Progenitor cell of endocrine pancreas (in vitro differentiated cells): Measurements from ENCODE around the gene SNUPN. TPM values are rescaled to one million over a fixed set of nuclear protein-coding genes. Genes with fewer than 3 reads are reported as not detected.
A peak's percentile ranks its signal among the peaks of the same experiment; 100 is the strongest.
"Not testable (repeated sequence)": the region's sequence is repeated elsewhere in the genome, so short reads cannot be mapped to it uniquely, and the experiment has no call there.

ENCODE experiments used
- DNase-seq: peaks from one replicate; pipeline ENCODE4 v3.0.0; 2021; ENCODE audit warnings: low spot score; ENCODE audit not compliant: unreplicated experiment
- H3K27ac Mint-ChIP-seq: 2 replicates; pipeline ENCODE4 v1.8.0; 2021; ENCODE audit warnings: mild to moderate bottlenecking, moderate library complexity, mixed read lengths
- H3K27me3 Mint-ChIP-seq: 2 replicates; pipeline ENCODE4 v1.8.0; 2021; ENCODE audit warnings: mixed read lengths
- H3K36me3 Mint-ChIP-seq: 2 replicates; pipeline ENCODE4 v1.8.0; 2022; ENCODE audit warnings: mixed read lengths; ENCODE audit not compliant: insufficient read depth
- H3K4me1 Mint-ChIP-seq: 2 replicates; pipeline ENCODE4 v1.8.0; 2021; ENCODE audit warnings: low read depth, mixed read lengths
- H3K4me3 Mint-ChIP-seq: 2 replicates; pipeline ENCODE4 v1.8.0; 2021; ENCODE audit warnings: low read depth, mild to moderate bottlenecking, moderate library complexity, mixed read lengths
- H3K9me3 Mint-ChIP-seq: 2 replicates; pipeline ENCODE4 v1.8.0; 2021; ENCODE audit warnings: low read depth, mixed read lengths
- CTCF ChIP-seq: fragments of 200-600 bp; sonication (generic); IDR thresholded peaks from one replicate; pipeline ENCODE4 v1.5.0; 2021; ENCODE audit warnings: antibody characterized with exemption, mild to moderate bottlenecking; ENCODE audit not compliant: unreplicated experiment
- total RNA-seq: library from RNA; stranded (reverse); gene quantifications from 2 replicates; pipeline ENCODE4 v1.2.1, GENCODE V29; 2021

The SNUPN gene
- total RNA-seq, 1 donor from 2014 or later: 21.1 TPM

DNA sequence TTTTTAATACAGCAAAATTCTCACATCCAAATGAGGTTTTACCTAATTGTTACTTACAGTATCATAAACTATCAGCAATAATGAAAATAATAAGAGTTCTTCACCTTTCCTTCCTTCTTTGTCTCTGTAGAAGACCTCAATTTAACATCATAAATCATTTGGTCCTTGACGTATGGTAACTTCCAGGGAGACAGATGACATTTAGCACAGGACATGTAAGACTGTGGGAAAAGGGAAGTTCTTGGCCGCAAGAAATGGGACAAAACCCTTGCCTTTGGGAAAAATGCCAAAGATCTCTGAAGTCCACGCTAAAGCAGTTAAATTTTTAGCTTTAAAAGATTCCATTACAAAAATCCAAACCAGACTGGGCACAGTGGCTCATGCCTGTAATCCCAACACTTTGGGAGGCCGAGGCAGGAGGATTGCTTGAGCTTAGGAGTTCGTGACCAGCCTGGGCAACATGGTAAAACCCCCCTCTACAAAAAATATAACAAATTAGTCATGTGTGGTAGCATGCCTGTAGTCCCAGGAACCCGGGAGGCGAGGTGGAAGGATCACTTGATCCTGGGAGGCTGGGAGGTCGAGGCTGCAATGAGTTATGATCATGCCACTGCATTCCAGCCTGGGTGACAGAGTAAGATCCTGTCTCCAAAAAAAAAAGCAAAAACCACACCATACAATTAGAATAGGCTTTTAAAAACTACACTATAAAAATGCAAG lies 55.2 kb downstream of the SNUPN start:
- peaks cover 18% of the 10 kb centered on the region for H3K4me1 Mint-ChIP-seq
- no peak overlapping the region for H3K27ac Mint-ChIP-seq
- H3K9me3 Mint-ChIP-seq: no peaks in the 10 kb centered on the region
- DNase-seq: no peak
- H3K27me3 Mint-ChIP-seq: no peaks in the 10 kb centered on the region
- TF ChIP-seq CTCF: no peak
- peaks cover 7% of the 10 kb centered on the region for H3K36me3 Mint-ChIP-seq
- H3K4me3 Mint-ChIP-seq: no peak overlapping the region

DNA sequence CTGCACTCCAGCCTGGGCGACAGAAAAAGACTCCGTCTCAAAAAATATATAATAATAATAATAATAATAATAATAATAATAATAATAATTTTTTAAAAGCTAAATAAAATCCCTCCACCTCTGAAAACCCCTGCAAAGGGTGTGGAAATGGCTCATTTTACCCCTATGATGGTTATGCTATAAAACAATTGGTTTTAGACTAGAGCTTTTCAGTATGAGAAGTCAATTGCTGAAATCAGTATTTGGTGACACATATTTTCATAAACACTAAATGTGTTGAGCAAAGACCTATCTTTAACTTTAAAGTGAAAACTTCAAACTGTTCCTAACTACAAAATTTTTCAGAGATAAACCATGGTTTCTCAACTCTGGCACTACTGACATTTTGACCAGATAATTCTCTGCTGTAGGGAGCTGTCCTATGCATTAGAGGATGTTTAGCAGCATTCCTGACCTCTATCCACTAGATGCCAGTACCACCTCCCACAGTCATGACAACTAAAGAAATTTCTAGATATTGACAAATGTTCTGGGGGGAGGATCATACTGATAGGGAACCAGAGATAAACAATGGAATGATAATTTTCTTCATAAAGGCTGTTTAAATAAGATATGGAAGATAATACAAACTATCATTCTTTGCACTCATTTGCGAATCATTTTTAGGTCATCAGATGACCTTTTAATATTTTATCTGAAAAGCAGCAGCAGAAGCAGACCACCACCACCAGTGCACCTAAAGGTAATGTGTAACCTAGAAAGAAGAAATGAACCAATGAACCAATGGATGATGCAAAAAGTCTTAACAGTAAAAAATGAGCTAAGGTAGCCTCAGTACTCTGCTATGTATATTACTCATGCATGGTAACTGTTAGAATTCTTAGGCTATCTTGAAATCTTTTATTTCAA lies 60.2 kb downstream of the SNUPN start:
- Mint-ChIP-seq H3K4me1 (peaks cover 6% of the 10 kb centered on the region), H3K9me3 (no peaks in the 10 kb centered on the region), H3K4me3 (no peak overlapping the region), H3K27me3 (no peaks in the 10 kb centered on the region), H3K36me3 (peaks cover 9% of the 10 kb centered on the region), H3K27ac (no peak overlapping the region)
- no peak for DNase-seq
- TF ChIP-seq CTCF: no peak

DNA sequence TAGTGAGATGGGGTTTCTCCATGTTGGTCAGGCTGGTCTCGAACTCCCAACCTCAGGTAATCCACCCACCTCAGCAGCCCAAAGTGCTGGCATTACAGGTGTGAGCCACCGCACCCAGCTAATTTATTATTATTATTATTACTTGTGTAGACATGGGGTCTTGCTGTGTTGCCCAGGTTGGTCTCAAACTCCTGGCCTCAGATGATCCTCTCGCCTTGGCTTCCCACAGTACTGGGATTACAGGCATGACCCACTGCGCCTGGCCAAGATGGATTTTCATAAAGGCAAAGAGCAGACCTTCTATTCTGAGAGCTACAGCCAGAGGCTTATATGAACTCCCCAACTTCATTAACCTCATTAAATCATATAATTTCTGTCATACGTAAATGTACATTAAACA lies 63.6 kb downstream of the SNUPN start:
- peaks cover 12% of the 10 kb centered on the region for H3K36me3 Mint-ChIP-seq
- no peak overlapping the region for H3K4me3 Mint-ChIP-seq
- no peak overlapping the region for H3K27ac Mint-ChIP-seq
- no peaks in the 10 kb centered on the region for H3K9me3 Mint-ChIP-seq
- no peak for TF ChIP-seq CTCF
- no peaks in the 10 kb centered on the region for H3K27me3 Mint-ChIP-seq
- DNase-seq: no peak
- peaks cover 6% of the 10 kb centered on the region for H3K4me1 Mint-ChIP-seq

DNA sequence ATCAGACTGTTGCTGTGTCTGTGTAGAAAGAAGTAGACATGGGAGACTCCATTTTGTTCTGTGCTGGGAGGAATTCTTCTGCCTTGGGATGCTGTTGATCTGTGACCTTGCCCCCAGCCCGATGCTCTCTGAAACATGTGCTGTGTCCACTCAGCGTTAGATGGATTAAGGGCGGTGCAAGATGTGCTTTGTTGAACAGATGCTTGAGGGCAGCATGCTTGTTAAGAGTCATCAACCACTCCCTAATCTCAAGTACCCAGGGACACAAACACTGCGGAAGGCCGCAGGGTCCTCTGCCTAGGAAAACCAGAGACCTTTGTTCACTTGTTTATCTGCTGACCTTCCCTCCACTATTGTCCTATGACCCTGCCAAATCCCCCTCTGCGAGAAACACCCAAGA lies 66.2 kb downstream of the SNUPN start:
- not testable (repeated sequence) for DNase-seq, H3K9me3 Mint-ChIP-seq, H3K4me3 Mint-ChIP-seq, H3K4me1 Mint-ChIP-seq, H3K27me3 Mint-ChIP-seq
- H3K27ac Mint-ChIP-seq: peak overlapping the region; percentile 24
- H3K36me3 Mint-ChIP-seq: peaks cover 13% of the 10 kb centered on the region

GRCh38 chr15:75558955-75559354 lies 66.6 kb downstream of the SNUPN start:
- H3K4me3 Mint-ChIP-seq, H3K4me1 Mint-ChIP-seq, H3K27me3 Mint-ChIP-seq, DNase-seq, H3K9me3 Mint-ChIP-seq, H3K27ac Mint-ChIP-seq: not testable (repeated sequence)
- peaks cover 13% of the 10 kb centered on the region for H3K36me3 Mint-ChIP-seq

- H3K27me3 Mint-ChIP-seq: no peaks in the 10 kb centered on the region
- H3K27ac Mint-ChIP-seq: no peak overlapping the region
- H3K9me3 Mint-ChIP-seq: no peaks in the 10 kb centered on the region
- peaks cover 4% of the 10 kb centered on the region for H3K4me1 Mint-ChIP-seq
- peaks cover 5% of the 10 kb centered on the region for H3K36me3 Mint-ChIP-seq
- DNase-seq: no peak
- no peak overlapping the region for H3K4me3 Mint-ChIP-seq
- TF ChIP-seq CTCF: no peak
Observed at GRCh38 chr15:75554717-75555116, 70.8 kb downstream of the SNUPN start.
